GM19395 (cell line): Measurements from ENCODE around the gene DGKE.

ENCODE experiments used
- ATAC-seq: cut with Tn5 transposase; IDR thresholded peaks from one replicate; pipeline ENCODE4 v1.9.1; 2021; ENCODE audit warnings: mild to moderate bottlenecking, moderate library complexity; ENCODE audit not compliant: unreplicated experiment

Gene DGKE

DNA sequence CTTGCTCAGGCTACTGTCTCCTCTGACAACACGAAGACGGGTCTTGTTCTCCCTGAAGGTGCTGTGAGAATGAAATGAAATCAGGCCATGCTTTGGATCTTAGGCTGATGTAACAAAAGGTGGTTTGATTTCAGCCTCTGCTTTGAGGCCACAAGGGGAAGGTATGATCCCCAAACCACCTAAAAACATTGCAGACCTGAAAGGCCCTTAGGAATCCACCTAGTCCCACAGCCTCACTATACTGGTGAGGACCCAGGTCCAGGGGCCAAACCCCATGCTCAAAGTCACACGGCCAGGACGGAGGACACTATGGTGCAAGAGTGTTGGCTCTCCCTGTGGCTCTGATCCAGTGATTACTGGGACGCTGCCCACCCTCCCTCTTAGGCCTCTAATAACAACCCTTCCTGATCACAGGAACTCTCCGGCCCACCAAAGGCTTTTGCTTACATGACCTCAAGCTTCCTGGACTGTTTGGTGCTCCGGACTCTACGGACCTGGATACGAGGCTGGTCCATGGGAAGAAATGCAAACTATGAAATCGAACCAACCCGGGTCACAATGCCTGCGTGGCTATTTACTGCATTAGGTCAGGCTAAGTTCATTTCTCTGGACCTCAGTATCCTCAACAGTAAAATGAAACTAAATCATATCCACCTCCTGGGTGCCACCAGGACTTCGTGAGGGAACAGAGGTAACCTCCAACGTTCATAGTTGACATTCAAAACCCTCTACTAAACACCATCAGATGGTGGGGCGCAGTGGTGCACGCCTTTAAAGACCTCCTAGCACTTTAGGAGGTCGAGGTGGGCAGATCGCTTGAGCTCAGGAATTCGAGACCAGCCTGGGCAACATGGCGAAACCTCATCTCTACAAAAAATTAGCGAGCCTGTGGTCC is 78.4 kb downstream of the DGKE start:
- ATAC-seq: no peak

DNA sequence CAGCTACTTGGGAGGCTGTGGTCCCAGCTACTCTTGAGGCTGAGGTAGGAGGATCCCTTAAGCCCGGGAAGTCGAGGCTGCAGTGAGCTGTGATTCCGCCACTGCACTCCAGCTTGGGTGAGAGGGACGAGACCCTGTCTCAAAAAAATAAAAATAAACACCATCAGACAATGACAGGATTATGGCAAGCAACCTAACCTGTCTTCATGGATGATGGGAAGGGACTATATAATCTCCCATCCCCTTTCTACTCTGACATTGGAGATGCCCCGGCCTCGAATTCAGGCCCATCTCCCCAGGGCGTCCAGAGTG is 79.0 kb downstream of the DGKE start:
- ATAC-seq: no peak

DNA sequence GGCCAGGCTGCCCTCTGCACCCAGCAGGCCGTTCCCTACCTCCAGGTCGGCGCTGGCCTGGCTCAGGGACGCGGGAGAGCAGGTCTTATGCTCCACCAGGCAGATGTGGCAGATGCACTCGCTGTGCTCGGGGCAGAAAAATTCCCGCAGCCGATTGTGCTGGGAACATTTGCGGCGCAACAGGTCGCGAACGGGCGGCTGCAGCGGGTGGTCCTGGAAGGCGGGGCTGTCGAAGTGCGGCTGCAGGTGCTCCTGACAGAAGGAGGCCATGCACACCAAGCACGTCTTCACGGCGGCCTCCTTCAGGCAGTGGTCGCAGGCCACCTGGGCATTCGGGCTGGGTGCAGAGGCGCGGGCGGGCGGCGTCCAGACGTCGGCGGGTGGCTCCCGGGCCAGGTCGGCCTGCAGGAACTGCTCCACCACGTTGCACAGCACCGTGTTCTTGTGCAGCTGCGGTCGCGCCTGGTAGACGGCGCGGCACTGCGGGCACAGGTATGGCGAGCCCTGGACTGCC is 79.5 kb downstream of the DGKE start:
- peak; percentile 42 for ATAC-seq

DNA sequence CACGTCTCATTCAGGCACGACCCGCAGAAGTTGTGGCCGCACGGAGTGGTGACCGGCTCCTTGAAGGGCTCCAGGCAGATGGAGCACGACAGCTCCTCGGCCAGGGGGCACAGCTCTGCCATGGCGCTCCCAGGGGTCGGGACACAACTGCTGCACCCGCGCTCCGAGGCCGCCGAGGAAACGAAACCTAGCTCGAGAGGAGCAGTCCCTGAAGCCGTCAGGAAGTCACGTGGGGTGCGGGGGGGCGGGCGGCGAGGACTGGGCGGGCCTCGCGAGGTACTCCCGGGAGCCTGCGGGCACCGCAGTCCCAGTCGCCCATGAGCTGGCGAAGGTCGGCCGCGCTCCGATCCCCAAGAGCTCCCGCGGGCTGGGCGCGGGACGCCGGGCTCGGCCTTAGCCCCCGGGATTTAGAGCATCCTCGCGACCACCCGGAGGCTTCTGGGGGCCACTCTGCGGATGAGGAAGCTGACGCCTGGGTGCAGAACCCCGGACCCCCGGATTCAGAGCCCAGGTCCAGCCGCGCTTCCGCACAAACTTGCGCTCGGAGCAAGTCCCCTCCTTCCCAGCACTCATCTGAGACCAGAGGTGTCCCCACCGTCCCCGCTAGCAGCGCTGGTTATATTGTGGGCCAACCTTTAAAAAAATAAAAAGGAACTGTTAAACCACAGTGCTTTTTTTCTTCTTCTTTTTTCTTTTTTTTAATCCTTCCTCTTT is 80.1 kb downstream of the DGKE start, which contains the start of gene TRIM25:
TSS of gene TRIM25 (minus strand) at position 183 of the 714 bp plus-strand sequence. CDS start at position 122, 61 bp downstream.
- ATAC-seq: peak; percentile 75

DNA sequence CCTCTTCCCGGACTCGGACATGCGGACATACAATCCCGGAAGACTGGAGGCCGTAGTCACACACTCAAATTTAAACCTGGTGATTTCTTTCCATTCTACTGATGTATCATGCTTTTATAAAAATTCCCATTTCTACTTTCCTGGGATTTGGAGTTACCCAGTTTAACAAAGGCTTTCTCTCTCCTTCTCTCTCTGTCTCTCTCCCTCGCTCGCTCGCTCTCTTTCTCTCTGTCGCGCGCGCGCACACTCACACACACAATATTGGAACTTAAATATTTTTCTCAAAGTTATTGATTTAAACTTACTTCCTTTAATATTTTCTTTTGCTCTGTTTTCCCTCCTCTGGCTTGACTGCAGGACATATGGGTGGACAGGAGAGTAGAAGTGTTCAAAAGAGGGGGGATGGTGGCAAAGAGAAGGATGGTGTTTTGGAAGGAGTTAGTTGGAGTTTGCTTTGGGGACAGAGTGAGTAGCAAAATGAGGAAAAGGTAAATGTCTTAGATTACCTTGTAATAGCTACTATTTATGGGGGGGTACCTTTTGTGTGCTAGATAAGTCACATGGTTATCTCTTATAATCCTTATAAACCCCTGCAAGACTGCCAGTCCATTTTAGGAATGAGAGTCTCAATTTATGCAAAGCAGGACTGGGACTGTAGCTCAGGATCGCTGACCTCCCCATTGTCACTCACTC is 80.8 kb downstream of the DGKE start:
- ATAC-seq: no peak

DNA sequence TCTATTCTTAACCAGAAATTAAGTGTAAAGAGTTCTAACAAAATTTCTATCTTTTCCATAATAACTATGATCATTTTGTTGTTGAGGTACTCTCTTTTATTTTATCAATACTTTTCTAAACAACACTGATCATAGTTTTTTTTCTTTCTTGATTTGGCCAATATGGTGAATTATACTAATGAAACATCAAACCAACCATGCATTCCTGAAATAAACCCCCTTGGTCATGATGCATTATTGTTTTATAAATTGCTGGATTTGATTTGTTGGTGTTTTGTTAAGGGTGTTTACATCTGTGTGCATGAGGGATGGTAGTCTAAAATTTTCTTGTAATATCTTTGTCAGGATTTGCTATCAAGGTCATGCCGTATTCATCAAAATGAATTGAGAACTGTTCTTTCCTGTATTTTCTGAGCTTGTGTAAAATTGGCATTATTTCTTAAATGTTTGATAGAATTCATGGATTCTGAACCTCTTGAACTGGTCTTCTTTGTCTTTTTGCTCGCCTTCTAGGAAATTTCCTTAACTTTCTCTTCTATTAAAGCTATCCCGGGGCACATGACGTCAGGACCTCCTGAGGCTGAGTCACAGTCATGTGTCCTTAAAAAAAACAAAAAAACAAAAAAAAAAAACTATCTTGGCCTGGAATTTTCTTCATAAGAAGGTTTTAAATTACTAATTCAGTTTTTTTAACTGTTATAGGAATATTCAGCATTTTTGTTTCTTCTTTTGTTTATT is 83.8 kb downstream of the DGKE start:
- ATAC-seq: no peak

DNA sequence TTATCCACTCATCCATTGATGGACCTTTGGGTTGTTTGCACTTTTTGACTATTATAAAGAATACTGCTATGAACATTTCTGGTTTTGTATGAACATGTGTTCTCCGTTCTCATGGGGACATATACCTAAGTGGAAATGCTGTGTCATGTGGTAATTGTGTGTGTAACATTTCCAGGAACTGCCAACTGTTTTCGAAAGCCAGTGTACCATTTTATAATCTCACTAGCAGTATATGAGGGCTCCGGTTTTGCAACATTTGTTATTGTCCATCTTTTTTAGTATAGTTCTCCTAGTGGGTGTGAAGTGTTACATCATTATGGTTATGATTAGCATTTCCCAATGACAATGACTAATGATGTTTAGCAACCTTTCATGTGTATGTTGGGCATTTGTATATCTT is 85.0 kb downstream of the DGKE start:
- no peak for ATAC-seq
